Brain microvascular endothelial cell (primary cell): ENCODE data around the gene TRIM59.

ENCODE experiments used
- DNase-seq: peaks from one replicate; pipeline ENCODE4 v3.0.0-alpha.2; 2020
- H3K27ac ChIP-seq: fragments of 250-450 bp; sonication (Bioruptor Pico); 2 replicates; pipeline ENCODE4 v1.5.1; 2020; ENCODE audit warnings: mild to moderate bottlenecking, moderate library complexity
- H3K27me3 ChIP-seq: fragments of 250-450 bp; sonication (Bioruptor Pico); replicated peaks from 2 replicates; pipeline ENCODE4 v1.5.1; 2020; ENCODE audit warnings: mild to moderate bottlenecking
- H3K36me3 ChIP-seq: fragments of 250-450 bp; sonication (Bioruptor Pico); replicated peaks from 2 replicates; pipeline ENCODE4 v1.5.1; 2020; ENCODE audit warnings: mild to moderate bottlenecking
- H3K4me3 ChIP-seq: 2 replicates; pipeline ENCODE4 v1.5.1; 2011; ENCODE audit warnings: low read depth, mild to moderate bottlenecking, control low read depth, low read length, moderate library complexity
- in situ Hi-C: cut with HindIII; loops from 2 replicates; pipeline ENCODE4 v1.10.0; 2017; ENCODE audit warnings: low sequenced_read_pairs, low pct_ligation_motif_present
- TF ChIP-seq, protein P1 (sequence below): IDR thresholded peaks from 2 replicates; pipeline ENCODE4 v1.5.1; 2011; ENCODE audit warnings: low read depth, mild to moderate bottlenecking, moderate library complexity, low read length, control low read depth, inconsistent platforms; ENCODE audit errors: missing control alignments

TRIM59 gene

DNA sequence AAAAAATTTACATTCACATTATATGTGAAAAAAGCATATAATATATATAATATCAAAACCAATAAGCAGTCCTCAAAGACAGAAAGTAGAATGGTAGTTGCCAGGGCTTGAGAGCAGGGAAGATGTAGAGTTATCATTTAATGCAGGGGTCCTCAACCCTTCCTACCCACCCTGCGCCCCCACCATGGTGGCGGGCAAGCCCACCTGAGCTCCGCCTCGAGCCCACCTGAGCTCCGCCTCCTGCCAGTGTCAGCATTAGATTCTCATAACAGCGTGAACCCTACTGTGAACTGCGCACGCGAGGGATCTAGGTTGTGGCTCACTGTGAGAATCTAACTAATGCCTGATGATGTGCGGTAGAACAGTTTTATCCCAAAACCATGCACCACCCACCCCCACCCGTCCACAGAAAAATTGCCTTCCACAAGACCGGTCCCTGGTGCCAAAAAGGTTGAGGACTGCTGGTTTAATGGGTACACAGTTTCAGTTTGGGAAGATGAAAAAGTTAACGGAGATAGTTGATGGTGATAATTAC, 3.0 kb downstream of the TRIM59 start:
- no peak overlapping the region for H3K4me3 ChIP-seq
- no peaks in the 10 kb centered on the region for H3K27me3 ChIP-seq
- H3K36me3 ChIP-seq, result peaks cover 3% of the 10 kb centered on the region
- H3K27ac ChIP-seq, result no peak overlapping the region
- TF ChIP-seq, protein P1, sequence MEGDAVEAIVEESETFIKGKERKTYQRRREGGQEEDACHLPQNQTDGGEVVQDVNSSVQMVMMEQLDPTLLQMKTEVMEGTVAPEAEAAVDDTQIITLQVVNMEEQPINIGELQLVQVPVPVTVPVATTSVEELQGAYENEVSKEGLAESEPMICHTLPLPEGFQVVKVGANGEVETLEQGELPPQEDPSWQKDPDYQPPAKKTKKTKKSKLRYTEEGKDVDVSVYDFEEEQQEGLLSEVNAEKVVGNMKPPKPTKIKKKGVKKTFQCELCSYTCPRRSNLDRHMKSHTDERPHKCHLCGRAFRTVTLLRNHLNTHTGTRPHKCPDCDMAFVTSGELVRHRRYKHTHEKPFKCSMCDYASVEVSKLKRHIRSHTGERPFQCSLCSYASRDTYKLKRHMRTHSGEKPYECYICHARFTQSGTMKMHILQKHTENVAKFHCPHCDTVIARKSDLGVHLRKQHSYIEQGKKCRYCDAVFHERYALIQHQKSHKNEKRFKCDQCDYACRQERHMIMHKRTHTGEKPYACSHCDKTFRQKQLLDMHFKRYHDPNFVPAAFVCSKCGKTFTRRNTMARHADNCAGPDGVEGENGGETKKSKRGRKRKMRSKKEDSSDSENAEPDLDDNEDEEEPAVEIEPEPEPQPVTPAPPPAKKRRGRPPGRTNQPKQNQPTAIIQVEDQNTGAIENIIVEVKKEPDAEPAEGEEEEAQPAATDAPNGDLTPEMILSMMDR, result no peak
- no peak for DNase-seq
- in situ Hi-C loops, result no loop called here

DNA sequence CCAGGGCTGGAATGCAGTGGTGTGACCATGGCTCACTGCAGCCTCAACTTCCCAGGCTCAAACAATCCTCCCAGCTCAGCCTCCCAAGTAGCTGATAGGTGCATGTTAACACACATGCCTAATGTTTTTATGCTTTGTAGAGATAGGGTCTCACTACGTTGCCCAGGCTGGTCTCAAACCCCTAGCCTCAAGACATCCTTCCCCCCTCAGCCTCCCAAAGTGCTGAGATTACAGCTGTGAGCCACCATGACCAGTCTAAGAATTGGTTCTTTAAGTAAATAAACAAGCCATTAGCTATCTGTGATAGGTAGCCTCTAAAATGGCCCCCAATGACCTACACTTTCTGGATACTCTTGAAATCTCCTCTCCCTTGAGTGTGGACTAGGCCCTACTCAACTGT, 3.7 kb downstream of the TRIM59 start:
- H3K4me3 ChIP-seq, result no peak overlapping the region
- no peak for DNase-seq
- H3K27ac ChIP-seq, result no peak overlapping the region
- H3K27me3 ChIP-seq, result no peaks in the 10 kb centered on the region
- in situ Hi-C loops, result no loop called here
- H3K36me3 ChIP-seq, result peaks cover 3% of the 10 kb centered on the region
- TF ChIP-seq, protein P1, result no peak

DNA sequence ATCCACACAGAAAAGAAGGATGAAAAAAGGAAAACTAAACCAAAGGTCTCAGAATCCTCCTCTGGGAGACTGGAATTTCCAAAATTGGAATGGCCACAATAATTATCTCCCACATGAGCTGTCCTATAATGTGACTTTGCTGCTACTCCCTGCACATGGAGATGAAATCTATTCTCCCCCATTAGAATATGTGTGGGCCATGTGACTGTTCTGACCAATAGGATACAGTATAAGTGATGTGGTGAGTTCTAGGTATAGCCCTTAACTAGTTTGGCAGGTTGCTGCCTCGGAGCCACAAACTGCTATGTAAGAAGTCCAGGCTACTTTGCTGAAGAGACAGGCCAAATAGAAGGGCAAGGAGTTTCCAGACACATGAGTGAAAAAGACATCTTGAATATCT, 5.2 kb downstream of the TRIM59 start:
- TF ChIP-seq, protein P1, result no peak
- no peaks in the 10 kb centered on the region for H3K27me3 ChIP-seq
- no peak overlapping the region for H3K27ac ChIP-seq
- in situ Hi-C loops, result no loop called here
- no peak for DNase-seq
- H3K36me3 ChIP-seq, result peaks cover 3% of the 10 kb centered on the region
- H3K4me3 ChIP-seq, result no peak overlapping the region

DNA sequence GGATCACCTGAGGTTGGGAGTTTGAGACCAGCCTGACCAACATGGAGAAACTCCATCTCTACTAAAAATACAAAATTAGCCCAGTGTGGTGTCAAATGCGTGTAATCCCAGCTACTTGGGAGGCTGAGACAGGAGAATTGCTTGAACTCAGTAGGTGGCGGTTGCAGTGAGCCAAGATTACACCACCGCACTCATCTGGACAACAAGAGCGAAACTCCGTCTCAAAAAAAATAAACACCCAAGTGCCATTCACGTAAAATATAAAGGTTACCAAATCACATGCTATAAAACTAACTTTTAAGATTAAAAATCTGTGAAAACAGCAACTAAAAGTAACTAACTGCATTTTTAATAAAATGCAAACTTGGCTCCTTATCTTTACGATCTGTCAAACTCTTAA, 8.9 kb downstream of the TRIM59 start:
- no peak for DNase-seq
- no peaks in the 10 kb centered on the region for H3K27me3 ChIP-seq
- no peak overlapping the region for H3K4me3 ChIP-seq
- H3K27ac ChIP-seq, result no peak overlapping the region
- TF ChIP-seq, protein P1, result no peak
- peaks cover 11% of the 10 kb centered on the region for H3K36me3 ChIP-seq
- in situ Hi-C loops, result no loop called here

DNA sequence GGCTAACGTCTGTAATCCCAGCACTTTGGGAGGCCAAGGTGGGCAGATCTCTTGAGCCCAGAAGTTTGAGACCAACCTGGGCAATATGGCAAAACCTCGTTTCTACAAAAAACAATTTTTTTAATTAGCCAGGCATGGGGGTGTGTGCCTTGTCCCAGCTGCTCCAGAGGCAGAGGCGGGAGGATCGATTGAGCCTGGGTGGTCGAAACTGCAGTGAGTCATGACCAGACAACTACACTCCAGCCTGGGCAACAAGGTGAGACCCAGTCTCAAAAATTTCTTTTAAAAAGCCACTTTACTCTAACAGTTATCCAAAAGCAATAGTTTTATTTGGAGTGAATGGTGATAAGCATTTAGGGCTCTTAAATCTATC, 12.5 kb downstream of the TRIM59 start:
- in situ Hi-C loops, result no loop called here
- H3K4me3 ChIP-seq, result no peak overlapping the region

DNA sequence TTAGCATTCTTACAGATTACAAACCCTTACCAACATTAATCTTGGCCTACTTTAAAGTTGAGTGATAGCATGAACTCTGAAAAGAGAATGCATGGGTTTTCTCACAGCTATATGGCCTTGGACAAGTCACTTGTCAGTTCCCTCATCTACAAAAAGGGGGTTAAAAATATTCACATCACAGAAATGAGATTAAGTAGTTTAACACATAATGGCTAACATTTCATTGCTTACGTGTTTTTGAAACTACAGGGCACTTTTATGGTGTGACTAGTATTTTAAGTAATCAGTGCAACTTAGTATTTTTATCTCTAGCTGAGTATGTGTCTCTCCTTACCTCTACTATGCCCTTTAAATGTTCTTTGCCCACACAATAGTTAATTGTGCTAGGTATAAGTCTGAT, 13.8 kb downstream of the TRIM59 start:
- in situ Hi-C loops, result no loop called here
- Histone ChIP-seq H3K27ac (no peak overlapping the region), H3K36me3 (peaks cover 29% of the 10 kb centered on the region), H3K4me3 (no peak overlapping the region), H3K27me3 (no peaks in the 10 kb centered on the region)
- TF ChIP-seq, protein P1, result no peak
- DNase-seq, result no peak

More for the DNA sequence above, 12.5 kb downstream of the TRIM59 start:
- Histone ChIP-seq H3K27me3 (no peaks in the 10 kb centered on the region), H3K27ac (no peak overlapping the region), H3K36me3 (peaks cover 23% of the 10 kb centered on the region)
- TF ChIP-seq, protein P1, result no peak
- DNase-seq, result no peak
